Epidermal melanocyte (primary cell): ENCODE results near the gene ARL13B.
"Not testable (repeated sequence)": the region's sequence is repeated elsewhere in the genome, so short reads cannot be mapped to it uniquely, and the experiment has no call there.

ENCODE experiments used
- DNase-seq: peaks from one replicate; pipeline ENCODE4 v3.0.0; 2011; ENCODE audit warnings: low spot score; ENCODE audit not compliant: insufficient read length

The ARL13B gene

DNA sequence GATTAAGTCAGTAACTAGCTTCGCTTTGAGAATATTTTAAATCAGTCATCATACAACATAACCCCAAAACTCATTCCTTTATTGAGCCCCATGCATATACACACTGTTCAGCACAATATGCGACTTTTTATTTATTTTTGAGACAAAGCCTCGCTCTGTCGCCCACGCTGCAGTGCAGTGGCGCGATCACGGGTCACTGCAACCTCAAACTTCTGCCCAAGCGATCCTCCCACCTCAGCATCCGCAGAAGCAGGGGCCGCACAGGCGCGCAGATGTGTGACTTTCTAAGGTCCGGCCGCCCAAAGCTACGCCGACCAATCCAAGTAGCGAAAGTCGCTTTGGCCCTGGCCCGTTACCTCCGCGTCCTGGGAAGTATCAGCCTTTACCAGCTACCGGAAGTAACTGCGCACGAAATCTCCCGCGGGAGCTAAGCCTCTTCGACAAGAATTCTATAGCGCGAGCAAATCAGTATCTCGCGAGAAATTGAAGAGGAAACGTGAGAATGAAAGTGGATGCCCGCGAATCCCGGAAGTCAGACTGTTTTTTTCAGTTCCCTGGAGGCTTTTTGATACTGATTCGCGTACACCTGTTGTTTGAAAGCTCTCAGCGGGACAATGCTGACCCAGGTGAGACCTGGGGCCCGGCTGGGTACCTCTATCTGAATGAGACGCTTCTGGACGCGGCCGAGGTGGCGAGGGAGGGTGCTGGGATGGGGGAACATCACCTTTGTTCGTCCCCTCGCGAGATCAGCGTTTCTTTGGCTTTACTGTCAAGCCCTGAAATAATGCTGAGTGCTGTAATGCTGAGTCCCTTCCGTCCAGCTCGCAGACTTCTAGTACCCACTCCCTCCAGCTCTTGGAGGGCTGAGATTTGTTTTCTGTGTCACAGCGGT is 82.8 kb downstream of the ARL13B start, which contains the start of the genes DHFR2 and NSUN3:
Gene DHFR2 (minus strand): TSS at position 404 of the 892 bp plus-strand sequence. CDS start 1,405 bp downstream, outside the sequence.
Gene NSUN3 (plus strand): TSS at position 549 of the 892 bp plus-strand sequence. CDS start 66 bp downstream, at position 615.
- DNase-seq, result peak; percentile 81

GRCh38 chr3:94063496-94064119 is 83.7 kb downstream of the ARL13B start:
- no peak for DNase-seq

- no peak for DNase-seq
These were observed 84.4 kb downstream of the ARL13B start for GRCh38 chr3:94064243-94064860.

- no peak for DNase-seq
These were observed 85.2 kb downstream of the ARL13B start for GRCh38 chr3:94065122-94065521.

- DNase-seq, result no peak
These were observed 86.0 kb downstream of the ARL13B start for GRCh38 chr3:94065819-94066480.

DNA sequence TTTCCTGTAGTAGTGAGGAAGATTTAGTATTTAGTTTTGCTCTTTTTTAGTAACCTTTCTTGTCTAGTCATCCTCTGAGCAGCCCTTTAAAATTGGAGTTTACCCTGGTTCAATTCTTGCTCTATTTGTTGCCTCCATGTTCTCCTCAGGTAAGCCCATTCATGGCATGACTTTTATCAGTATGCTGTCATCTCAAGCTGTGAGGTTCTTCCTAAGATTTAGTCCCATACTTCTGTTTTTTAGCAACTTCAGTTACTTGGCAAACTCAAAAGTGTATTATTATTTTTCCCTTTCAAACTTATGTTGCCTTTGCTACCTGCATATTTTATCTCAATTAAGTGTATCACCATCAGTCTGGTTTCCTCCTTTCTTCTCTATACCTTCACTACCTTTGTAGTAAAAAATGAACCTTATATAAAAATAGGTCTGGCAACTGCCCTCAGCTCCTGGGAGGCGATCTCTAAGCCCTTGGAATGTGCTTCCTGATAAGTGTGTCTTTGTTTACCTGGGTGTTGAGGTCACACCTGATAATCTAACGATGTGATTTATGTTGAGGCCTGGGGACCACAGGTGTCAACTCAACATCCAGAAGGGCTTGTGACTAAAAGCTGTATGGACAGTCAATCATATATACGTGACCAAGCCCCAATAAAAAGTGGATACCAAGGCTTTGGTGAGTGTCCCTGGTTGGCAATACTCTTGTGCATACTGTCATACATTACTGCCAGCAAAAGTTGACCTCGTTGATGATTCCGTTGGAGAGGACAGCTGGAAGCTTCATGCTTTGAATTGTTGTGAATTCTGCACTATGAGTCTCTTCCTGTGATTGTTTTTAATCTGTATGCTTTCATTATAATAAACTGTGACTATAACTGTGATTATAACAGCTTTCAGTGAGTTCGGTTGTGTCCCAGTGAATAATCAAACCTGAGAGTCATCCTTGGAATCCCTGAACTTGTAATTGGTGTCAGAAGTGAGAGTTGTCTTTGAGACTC is 86.8 kb downstream of the ARL13B start:
- no peak for DNase-seq

DNA sequence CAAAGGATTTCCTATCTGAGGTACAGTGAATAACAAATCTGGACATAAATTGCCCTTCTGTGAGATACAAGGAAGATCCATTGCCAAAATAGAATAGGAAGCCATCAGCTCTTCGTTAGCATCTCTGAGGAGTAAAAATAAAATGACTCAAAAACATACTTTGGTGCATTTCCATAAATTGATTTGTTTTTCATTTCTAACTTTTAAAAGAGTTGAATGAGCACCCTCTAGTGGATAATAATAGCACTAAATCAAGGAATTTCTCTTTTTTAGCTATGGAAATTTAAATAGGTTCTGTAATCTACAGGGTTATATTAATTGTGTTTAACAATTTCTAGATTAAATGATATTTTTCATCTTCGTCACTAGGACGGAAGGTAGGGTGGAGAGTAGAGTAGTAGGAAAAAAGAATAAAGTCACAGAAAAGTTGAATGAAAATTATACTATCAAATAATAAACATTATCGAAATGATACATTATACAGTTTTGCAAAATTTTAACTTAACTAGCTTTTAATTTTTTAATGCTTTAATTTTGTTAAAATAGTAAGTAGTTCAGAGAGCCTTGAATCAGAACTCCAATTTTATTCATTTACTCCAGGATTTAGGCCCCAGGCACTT is 89.3 kb downstream of the ARL13B start:
- DNase-seq, result peak; percentile 31

DNA sequence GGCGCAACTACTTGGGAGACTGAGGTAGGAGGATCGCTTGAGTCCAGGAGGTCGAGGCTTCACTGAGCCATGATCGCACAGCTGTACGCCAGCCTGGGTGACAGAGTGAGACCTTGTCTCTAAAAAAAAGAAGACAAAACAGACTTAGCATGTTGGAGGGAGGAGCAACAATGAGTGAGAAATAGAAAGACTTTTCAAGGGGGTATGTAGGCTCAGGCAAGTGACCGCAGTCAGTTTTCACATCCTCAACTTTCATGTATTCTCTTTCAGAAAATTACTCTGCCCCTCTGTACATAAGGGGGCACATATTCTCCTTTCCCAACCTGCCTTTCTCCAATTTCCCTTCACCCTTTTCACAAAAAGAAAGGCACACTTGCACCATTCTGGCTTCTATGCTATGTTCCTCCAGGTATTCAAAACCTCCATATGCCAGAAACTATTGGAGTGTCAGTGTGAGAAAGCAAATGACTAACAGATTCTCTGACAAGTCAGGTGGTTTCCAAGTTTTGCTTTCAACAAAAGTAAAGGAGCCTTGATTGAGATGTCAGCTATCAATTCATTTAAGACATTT is 90.5 kb downstream of the ARL13B start:
- DNase-seq, result no peak

DNA sequence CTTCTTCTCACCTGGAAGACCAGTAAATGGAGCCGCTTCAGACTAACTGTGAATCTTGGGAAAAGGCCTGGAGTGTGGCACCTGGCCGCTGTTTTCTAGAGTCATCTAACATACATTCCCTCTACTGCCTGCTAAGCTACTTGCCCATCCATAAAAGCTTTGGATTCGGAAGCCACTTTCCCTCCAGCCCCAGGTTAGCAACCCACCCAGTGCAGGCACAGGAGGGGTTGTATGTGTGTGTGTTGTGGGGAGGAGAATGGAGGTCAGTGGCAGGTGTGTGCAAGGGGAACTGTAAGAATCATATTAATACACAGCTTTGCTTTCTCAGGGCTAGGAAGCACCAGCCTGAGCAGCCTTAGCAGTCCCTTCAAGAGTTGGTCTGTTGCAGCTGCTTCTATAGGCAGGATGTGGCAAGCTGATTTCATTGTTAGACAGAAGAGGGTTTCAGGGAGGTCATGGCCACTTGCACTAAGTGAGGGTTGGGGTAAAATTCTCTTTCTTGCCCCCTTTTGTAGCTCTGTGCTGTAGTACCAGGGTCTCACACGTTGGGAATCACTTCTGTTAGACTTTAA is 91.8 kb downstream of the ARL13B start:
- no peak for DNase-seq

DNA sequence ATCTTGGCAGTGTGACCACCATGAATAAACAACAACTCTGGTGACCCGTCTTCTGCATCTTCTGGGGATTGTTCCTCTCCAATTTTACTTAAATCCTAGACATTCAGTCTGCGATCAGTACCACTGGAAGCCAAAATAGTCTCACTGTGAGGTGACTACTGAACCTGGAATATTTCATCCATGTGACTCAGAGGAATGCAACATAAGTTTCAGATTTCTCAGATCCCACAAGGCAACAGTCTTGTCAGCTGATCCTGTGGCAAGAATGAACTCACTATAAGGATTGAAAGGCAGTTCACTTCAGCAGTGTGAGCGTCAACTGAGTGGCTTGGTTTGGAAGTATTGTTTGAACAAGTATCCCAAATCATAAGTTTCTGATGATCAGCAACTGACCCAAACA is 96.1 kb downstream of the ARL13B start:
- no peak for DNase-seq

DNA sequence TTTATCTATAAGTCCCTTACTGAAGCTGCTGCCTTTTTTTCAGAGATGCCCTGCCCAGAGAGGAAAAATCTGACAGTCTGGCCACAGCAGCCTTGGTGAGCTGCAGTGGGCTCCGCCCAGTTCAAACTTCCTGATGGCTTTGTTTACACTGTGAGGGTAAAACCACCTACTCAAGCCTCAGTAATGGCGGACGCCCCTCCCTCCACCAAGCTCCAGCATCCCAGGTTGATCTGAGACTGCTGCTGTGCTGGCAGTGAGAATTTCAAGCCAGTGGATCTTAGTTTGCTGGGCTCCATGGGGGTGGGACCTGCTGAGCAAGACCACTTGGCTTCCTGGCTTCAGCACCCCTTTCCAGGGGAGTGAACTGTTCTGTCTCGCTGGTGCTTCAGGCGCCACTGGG is 100.6 kb downstream of the ARL13B start:
- not testable (repeated sequence) for DNase-seq

- DNase-seq, result no peak
These were observed 101.9 kb downstream of the ARL13B start for GRCh38 chr3:94081884-94082283.

- DNase-seq, result no peak
These were observed 102.5 kb downstream of the ARL13B start for GRCh38 chr3:94082391-94082937.

- no peak for DNase-seq
These were observed 103.3 kb downstream of the ARL13B start for GRCh38 chr3:94083261-94083660.

DNA sequence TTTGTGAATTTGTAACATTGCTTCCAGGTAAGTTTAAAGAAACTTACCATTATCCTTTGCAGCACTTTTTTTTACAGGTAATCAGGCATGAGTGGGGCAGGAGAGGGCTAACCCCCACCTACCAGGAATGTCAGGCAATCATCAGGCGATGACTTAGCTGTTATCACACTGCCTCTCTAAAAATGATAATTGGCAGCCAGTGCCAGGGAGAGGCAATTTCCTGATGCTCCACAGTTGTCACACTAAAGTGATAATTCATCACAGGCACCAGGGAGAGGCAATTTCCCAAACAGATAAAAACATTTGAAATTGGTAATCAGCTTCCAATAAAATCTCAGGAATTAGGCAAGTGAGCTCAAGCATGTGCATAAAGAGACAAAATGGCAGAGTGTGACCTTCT is 109.2 kb downstream of the ARL13B start:
- DNase-seq, result no peak

DNA sequence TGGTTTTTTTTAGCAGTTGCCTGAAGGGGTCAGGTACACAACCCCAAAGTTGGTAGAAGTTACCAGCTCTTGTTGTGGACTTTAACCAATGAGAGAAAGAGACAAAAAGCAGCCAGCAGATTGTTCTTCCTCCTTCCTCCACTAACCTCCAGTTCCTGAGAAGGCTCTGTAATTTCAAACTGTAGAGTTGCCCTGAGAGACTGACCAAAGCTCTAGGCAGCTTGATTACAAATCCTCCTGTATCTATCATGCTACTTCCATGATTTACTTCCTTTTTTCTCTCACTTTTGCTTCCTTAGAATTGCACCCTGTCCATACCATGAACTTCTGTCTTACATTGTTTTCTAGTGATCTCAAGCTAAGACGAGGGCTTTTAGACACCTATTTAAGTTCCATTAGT is 112.1 kb downstream of the ARL13B start:
- DNase-seq, result no peak

GRCh38 chr3:94093151-94093550 is 113.2 kb downstream of the ARL13B start:
- DNase-seq, result no peak

GRCh38 chr3:94095111-94095510 is 115.2 kb downstream of the ARL13B start:
- no peak for DNase-seq

DNA sequence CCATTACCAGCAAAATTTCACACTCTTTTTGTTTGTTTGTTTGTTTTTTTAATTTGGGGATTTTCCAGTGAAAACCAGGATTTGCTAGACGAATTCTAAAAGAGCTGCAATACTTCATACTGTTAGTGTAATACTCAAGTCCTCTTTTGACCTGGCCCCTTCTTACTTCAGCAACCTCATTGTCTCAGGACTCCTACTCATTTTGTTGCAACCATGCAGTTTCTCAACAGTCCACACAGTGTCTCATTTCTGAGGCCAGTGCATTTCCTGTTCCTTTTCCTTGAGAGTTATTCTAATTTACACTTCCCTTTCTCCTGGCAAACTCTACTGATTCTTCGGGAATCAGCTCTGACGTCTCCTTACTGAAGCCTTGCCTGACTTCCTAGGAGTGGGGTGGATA is 118.5 kb downstream of the ARL13B start:
- DNase-seq, result no peak
